GM19463 (cell line): Measurements from ENCODE around the gene ASPM.
"Not testable (repeated sequence)": the region's sequence is repeated elsewhere in the genome, so short reads cannot be mapped to it uniquely, and the experiment has no call there.

Source experiments
- ATAC-seq: cut with Tn5 transposase; IDR thresholded peaks from one replicate; pipeline ENCODE4 v1.9.1; 2021; ENCODE audit warnings: mild to moderate bottlenecking, moderate library complexity; ENCODE audit not compliant: unreplicated experiment

ASPM gene

GRCh38 chr1:197081117-197081753, 65.2 kb downstream of the ASPM start:
- no peak for ATAC-seq

DNA sequence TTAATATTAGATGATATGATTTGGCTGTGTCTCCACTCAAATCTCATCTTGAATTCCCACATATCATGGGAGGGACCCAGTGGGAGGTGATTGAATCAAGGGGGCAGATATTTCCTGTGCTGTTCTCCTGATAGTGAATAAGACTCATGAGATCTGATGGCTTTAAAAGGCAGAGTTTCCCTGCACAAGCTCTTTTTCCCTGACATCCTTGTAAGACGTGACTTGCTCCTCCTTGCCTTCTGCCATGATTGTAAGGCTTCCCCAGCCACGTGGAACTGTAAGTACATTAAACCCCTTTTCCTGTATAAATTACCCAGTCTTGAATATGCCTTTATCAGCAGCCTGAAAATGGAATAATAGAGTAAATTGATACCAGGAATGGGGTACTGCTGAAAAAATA, 66.1 kb downstream of the ASPM start:
- no peak for ATAC-seq

GRCh38 chr1:197076585-197076984, 69.9 kb downstream of the ASPM start:
- ATAC-seq, result no peak

DNA sequence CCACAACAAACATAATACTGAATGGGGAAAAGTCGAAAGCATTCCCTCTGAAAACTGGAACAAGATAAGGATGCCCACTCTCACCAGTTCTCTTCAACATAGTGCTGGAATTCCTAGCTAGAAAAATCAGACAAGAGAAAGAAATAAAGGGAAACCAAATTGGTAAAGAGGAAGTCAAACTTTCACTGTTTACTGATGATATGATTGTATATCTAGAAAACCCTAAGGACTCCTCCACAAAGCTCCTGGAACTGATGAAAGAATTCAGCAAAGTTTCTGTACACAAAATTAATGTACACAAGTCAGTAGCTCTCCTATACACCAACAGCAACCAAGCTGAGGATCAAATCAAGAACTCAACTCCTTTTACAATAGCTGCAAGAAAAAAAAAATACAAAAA, 72.5 kb downstream of the ASPM start:
- no peak for ATAC-seq

- ATAC-seq, result no peak
Measured at GRCh38 chr1:197067457-197067818, 79.0 kb downstream of the ASPM start.

- no peak for ATAC-seq
Measured at GRCh38 chr1:197066719-197067456, 79.6 kb downstream of the ASPM start, which contains the start of gene F13B. Gene F13B, minus strand, starts transcription at chr1:197067260. Its CDS starts 37 bp downstream, at chr1:197067223.

- ATAC-seq, result no peak
Measured at GRCh38 chr1:197066277-197066676, 80.2 kb downstream of the ASPM start.

- ATAC-seq, result no peak
Measured at GRCh38 chr1:197065559-197065958, 80.9 kb downstream of the ASPM start.

- ATAC-seq, result peak; percentile 22
Measured at GRCh38 chr1:197063212-197063611, 83.3 kb downstream of the ASPM start.

DNA sequence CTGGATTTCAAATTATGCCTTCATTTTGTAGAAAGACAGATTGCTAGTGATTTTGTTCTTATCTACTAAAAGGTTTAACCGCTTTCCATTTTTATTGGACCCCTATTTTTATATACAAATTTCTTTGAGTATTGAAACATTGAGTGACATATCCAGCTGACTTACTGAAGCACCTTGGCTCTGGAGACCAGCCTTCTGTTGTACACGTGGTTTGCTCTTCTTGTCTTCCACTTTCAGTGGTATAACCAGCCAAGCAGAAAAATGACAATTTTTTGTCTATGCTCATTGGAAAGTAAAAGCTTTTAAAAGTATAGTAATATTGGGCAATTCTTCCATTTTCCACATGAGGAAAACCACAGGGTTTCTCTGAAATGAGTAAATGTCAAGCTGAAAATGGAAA, 83.8 kb downstream of the ASPM start:
- peak; percentile 89 for ATAC-seq

- no peak for ATAC-seq
Measured at GRCh38 chr1:197049100-197049499, 97.4 kb downstream of the ASPM start.

- no peak for ATAC-seq
Measured at GRCh38 chr1:197042676-197043341, 103.7 kb downstream of the ASPM start.

- peak; percentile 74 for ATAC-seq
Measured at GRCh38 chr1:197041486-197042353, 104.7 kb downstream of the ASPM start.

DNA sequence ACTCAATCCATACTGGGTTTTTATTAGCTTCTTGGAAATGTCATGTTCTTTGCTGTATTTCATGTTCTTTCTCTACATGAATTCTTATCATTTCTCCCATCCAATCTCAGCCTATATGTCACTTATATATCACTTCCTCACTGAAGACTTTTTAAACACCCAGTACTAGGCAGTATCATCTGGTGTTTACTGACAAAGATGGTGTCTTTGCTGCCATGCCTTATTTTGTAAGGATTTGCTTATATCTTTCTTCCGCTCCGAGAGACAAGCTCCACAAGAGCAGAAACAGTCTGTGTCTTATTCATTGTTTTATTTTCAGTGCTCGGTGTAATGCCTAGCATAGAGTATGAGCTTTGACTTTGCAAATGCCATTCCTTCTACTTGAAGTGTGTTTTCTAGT, 109.6 kb downstream of the ASPM start:
- no peak for ATAC-seq

- ATAC-seq, result not testable (repeated sequence)
Measured at GRCh38 chr1:197034631-197035339, 111.7 kb downstream of the ASPM start.
